ENCODE results near the gene CLSTN2. TPM values are rescaled to one million over a fixed set of nuclear protein-coding genes. Genes with fewer than 3 reads are reported as not detected.

The CLSTN2 gene
- total RNA-seq, 1 donor from 2014 or later = 80.9 TPM

DNA sequence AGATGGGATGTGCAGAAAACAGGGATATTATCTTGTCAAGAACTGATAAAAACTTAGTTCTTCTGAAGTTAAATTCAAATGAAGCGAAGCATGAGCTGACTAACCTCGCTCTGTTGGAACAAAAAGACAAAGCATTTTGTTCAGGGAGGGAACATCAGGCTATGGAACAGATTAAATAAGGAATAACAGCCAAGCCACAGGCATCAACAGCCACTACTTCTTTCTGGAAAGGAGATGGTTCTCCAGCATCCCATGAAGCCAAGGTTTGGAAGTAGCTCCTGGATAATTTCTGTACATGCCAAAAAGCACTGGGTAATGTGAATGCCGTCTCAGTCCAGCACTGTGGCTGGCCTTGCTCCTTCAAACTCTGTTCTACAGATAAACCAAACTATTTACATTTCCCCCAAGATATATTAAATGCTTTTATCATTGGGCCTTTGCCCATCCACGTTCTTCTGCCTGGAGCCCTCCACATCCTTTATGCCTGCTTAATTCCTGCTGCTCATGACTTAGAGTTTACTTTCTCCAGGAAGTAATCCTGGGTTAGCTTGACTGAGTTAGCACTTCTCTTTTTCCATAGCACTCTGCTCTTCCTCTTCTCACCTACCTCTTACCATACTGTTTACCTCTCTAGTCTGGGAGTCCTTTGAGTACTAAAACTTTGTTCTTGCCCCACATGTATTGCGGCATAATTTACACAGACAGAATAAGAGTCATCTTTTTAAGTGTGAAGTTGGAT is 232.0 kb downstream of the CLSTN2 start:
- Histone ChIP-seq H3K79me2 (ENCODE audit: insufficient read depth, low read length) (no peaks in the 10 kb centered on the region), H4K20me1 (ENCODE audit: insufficient read depth, low read length) (no peaks in the 10 kb centered on the region), H3K4me2 (ENCODE audit: low read length) (no peak overlapping the region), H3K9ac (ENCODE audit: low read length) (no peak overlapping the region), H3K27ac (ENCODE audit: low read depth, low read length) (no peak overlapping the region), H3K27me3 (ENCODE audit: insufficient read depth, low read length) (no peaks in the 10 kb centered on the region), H3K9me3 (ENCODE audit: insufficient read depth, low read depth, low read length) (no peaks in the 10 kb centered on the region), H3K36me3 (ENCODE audit: insufficient read depth, low read length) (no peaks in the 10 kb centered on the region), H3K4me1 (ENCODE audit: insufficient read depth, low read length) (peaks cover 9% of the 10 kb centered on the region), H2AFZ (ENCODE audit: low read depth, low read length) (no peak overlapping the region), H3K4me3 (ENCODE audit: insufficient read depth, low read depth, low read length) (no peak overlapping the region)
- Mint-ChIP-seq H3K4me1 (ENCODE audit: low read depth, unreplicated experiment) (peaks cover 18% of the 10 kb centered on the region), H3K27me3 (ENCODE audit: low read depth, unreplicated experiment) (no peaks in the 10 kb centered on the region), H3K4me3 (ENCODE audit: unreplicated experiment) (no peak overlapping the region), H3K27ac (ENCODE audit: unreplicated experiment) (no peak overlapping the region), H3K36me3 (ENCODE audit: low read depth, unreplicated experiment) (no peaks in the 10 kb centered on the region), H3K9me3 (ENCODE audit: unreplicated experiment) (no peaks in the 10 kb centered on the region)
- DNase-seq (ENCODE audit: low read depth) (peak; percentile 42), FAIRE-seq (no peak)
- TF ChIP-seq CTCF (IDR thresholded peaks at IDR 0.05; ENCODE audit: insufficient read depth, low read depth, low read length) (no peak), EZH2 (IDR thresholded peaks at IDR 0.05; ENCODE audit: insufficient read depth, low read length) (no peak)

- Mint-ChIP-seq H3K4me3 (ENCODE audit: unreplicated experiment) (no peak overlapping the region), H3K27me3 (ENCODE audit: low read depth, unreplicated experiment) (no peaks in the 10 kb centered on the region), H3K9me3 (ENCODE audit: unreplicated experiment) (no peaks in the 10 kb centered on the region), H3K36me3 (ENCODE audit: low read depth, unreplicated experiment) (no peaks in the 10 kb centered on the region), H3K4me1 (ENCODE audit: low read depth, unreplicated experiment) (peaks cover 18% of the 10 kb centered on the region), H3K27ac (ENCODE audit: unreplicated experiment) (no peak overlapping the region)
- H3K27me3 ChIP-seq (ENCODE audit: insufficient read depth, low read length) = no peaks in the 10 kb centered on the region
- no peak overlapping the region for H3K9ac ChIP-seq (ENCODE audit: low read length)
- peak overlapping the region; percentile 8 for H3K27ac ChIP-seq (ENCODE audit: low read depth, low read length)
- H2AFZ ChIP-seq (ENCODE audit: low read depth, low read length) = no peak overlapping the region
- H3K4me2 ChIP-seq (ENCODE audit: low read length) = peak overlapping the region; percentile 2
- no peaks in the 10 kb centered on the region for H3K36me3 ChIP-seq (ENCODE audit: insufficient read depth, low read length)
- H3K79me2 ChIP-seq (ENCODE audit: insufficient read depth, low read length) = no peaks in the 10 kb centered on the region
- DNase-seq (ENCODE audit: low read depth) = peak; percentile 29
- TF ChIP-seq CTCF (IDR thresholded peaks at IDR 0.05; ENCODE audit: insufficient read depth, low read depth, low read length) (no peak), EZH2 (IDR thresholded peaks at IDR 0.05; ENCODE audit: insufficient read depth, low read length) (no peak)
- peaks cover 9% of the 10 kb centered on the region for H3K4me1 ChIP-seq (ENCODE audit: insufficient read depth, low read length)
- FAIRE-seq = no peak
- no peak overlapping the region for H3K4me3 ChIP-seq (ENCODE audit: insufficient read depth, low read depth, low read length)
- H4K20me1 ChIP-seq (ENCODE audit: insufficient read depth, low read length) = no peaks in the 10 kb centered on the region
- H3K9me3 ChIP-seq (ENCODE audit: insufficient read depth, low read depth, low read length) = no peaks in the 10 kb centered on the region
Measured at GRCh38 chr3:140167600-140168281, 232.8 kb downstream of the CLSTN2 start.

GRCh38 chr3:140170612-140171011 is 235.6 kb downstream of the CLSTN2 start:
- Mint-ChIP-seq H3K4me1 (ENCODE audit: low read depth, unreplicated experiment) (peaks cover 11% of the 10 kb centered on the region), H3K27me3 (ENCODE audit: low read depth, unreplicated experiment) (peaks cover 3% of the 10 kb centered on the region), H3K36me3 (ENCODE audit: low read depth, unreplicated experiment) (no peaks in the 10 kb centered on the region), H3K9me3 (ENCODE audit: unreplicated experiment) (peaks cover 3% of the 10 kb centered on the region), H3K27ac (ENCODE audit: unreplicated experiment) (peak overlapping the region; percentile 22), H3K4me3 (ENCODE audit: unreplicated experiment) (no peak overlapping the region)
- no peak overlapping the region for H3K27ac ChIP-seq (ENCODE audit: low read depth, low read length)
- H2AFZ ChIP-seq (ENCODE audit: low read depth, low read length) = no peak overlapping the region
- H3K79me2 ChIP-seq (ENCODE audit: insufficient read depth, low read length) = no peaks in the 10 kb centered on the region
- no peaks in the 10 kb centered on the region for H3K36me3 ChIP-seq (ENCODE audit: insufficient read depth, low read length)
- no peaks in the 10 kb centered on the region for H3K4me1 ChIP-seq (ENCODE audit: insufficient read depth, low read length)
- no peak overlapping the region for H3K9ac ChIP-seq (ENCODE audit: low read length)
- no peaks in the 10 kb centered on the region for H3K9me3 ChIP-seq (ENCODE audit: insufficient read depth, low read depth, low read length)
- FAIRE-seq = no peak
- no peaks in the 10 kb centered on the region for H4K20me1 ChIP-seq (ENCODE audit: insufficient read depth, low read length)
- DNase-seq (ENCODE audit: low read depth) = no peak
- no peak overlapping the region for H3K4me3 ChIP-seq (ENCODE audit: insufficient read depth, low read depth, low read length)
- H3K27me3 ChIP-seq (ENCODE audit: insufficient read depth, low read length) = no peaks in the 10 kb centered on the region
- TF ChIP-seq EZH2 (IDR thresholded peaks at IDR 0.05; ENCODE audit: insufficient read depth, low read length) = no peak
- no peak for TF ChIP-seq CTCF (IDR thresholded peaks at IDR 0.05; ENCODE audit: insufficient read depth, low read depth, low read length)
- no peak overlapping the region for H3K4me2 ChIP-seq (ENCODE audit: low read length)
